Panc1 (cell line): Measurements from ENCODE around the gene GALNT1. TPM values are rescaled to one million over a fixed set of nuclear protein-coding genes. Genes with fewer than 3 reads are reported as not detected.

Experiments
- ATAC-seq: fragments of 200-7000 bp; cut with Tn5 transposase; 2 replicates; pipeline ENCODE4 v1.9.1; 2020; ENCODE audit warnings: mild to moderate bottlenecking, moderate library complexity
- BruUV-seq: library from RNA; stranded (reverse); fragments of 400-500 nt; replicated peaks from 2 replicates; lab custom pipeline; 2021; lab: Mats Ljungman, UMichigan
- CTCF ChIA-PET: fragments of 300-600 bp; sonication (Branson Sonifier 250); formaldehyde crosslinking; loops from one replicate; lab custom pipeline; 2022; ENCODE audit warnings: antibody characterized with exemption; lab: Charles Lee
- POLR2A ChIA-PET: fragments of 300-600 bp; sonication (Branson Sonifier 250); formaldehyde crosslinking; loops from one replicate; lab custom pipeline; 2022; ENCODE audit warnings: antibody characterized with exemption; lab: Charles Lee
- DNase-seq: peaks from one replicate; pipeline ENCODE4 v3.0.0-alpha.2; 2010; ENCODE audit warnings: low read depth, low spot score
- H3K27ac ChIP-seq: 2 replicates; pipeline ENCODE4 v1.5.1; 2011; ENCODE audit warnings: mild to moderate bottlenecking, low read length, inconsistent platforms
- H3K27me3 ChIP-seq: fragments of 200-500 bp; sonication (Bioruptor generic); 2 replicates; pipeline ENCODE4 v1.6.0; 2014; ENCODE audit warnings: low read length, inconsistent platforms; ENCODE audit not compliant: control insufficient read depth, insufficient read depth
- H3K36me3 ChIP-seq: fragments of 200-500 bp; sonication (Bioruptor generic); 2 replicates; pipeline ENCODE4 v1.5.1; 2014; ENCODE audit warnings: inconsistent platforms, mild to moderate bottlenecking, low read length, moderate library complexity; ENCODE audit not compliant: control insufficient read depth, insufficient read depth
- H3K4me1 ChIP-seq: 2 replicates; pipeline ENCODE4 v1.5.1; 2011; ENCODE audit warnings: inconsistent platforms, mild to moderate bottlenecking, low read length, moderate library complexity; ENCODE audit not compliant: control insufficient read depth, insufficient read depth
- H3K4me3 ChIP-seq, 2 experiments: 2 replicates each; pipeline ENCODE4 v1.5.1; 2011 to 2012; ENCODE audit warnings: low read depth in 2 of 2, low read length in 2 of 2, mild to moderate bottlenecking in 2 of 2, inconsistent platforms in 1 of 2, moderate library complexity in 1 of 2
- H3K9me3 ChIP-seq: fragments of 200-500 bp; sonication (Bioruptor generic); 2 replicates; pipeline ENCODE4 v1.5.1; 2014; ENCODE audit warnings: low read depth, mild to moderate bottlenecking, inconsistent platforms, low read length, moderate library complexity; ENCODE audit not compliant: control insufficient read depth, insufficient read depth
- POLR2AphosphoS5 ChIP-seq: IDR thresholded peaks from 2 replicates; pipeline ENCODE4 v1.6.1; 2012; ENCODE audit warnings: mild to moderate bottlenecking, low read depth, low read length, moderate library complexity
- SIN3A ChIP-seq: IDR thresholded peaks from 2 replicates; pipeline ENCODE4 v1.6.1; 2012; ENCODE audit warnings: low read depth, mild to moderate bottlenecking, low read length, moderate library complexity, borderline replicate concordance; ENCODE audit not compliant: insufficient read depth
- TCF7L2 ChIP-seq: IDR thresholded peaks from 2 replicates; pipeline ENCODE4 v1.6.1; 2011; ENCODE audit warnings: mild to moderate bottlenecking, low read depth, low read length, inconsistent platforms
- in situ Hi-C: cut with HindIII; loops from 2 replicates; pipeline ENCODE4 v1.10.0; 2016; ENCODE audit warnings: low sequenced_read_pairs, low pct_unique_long_range_greater_than_20kb
- intact Hi-C: fragments of 100-400 bp; cut with micrococcal nuclease; formaldehyde crosslinking; loops from one replicate; pipeline ENCODE4 v1.10.0; 2022; ENCODE audit not compliant: unreplicated experiment
- total RNA-seq: library from RNA; stranded (reverse); gene quantifications from one replicate; pipeline ENCODE4 v1.2.1, GENCODE V29; 2021; ENCODE audit not compliant: unreplicated experiment
- TF ChIP-seq, protein P1 (sequence below): fragments of 450-650 bp; IDR thresholded peaks from 2 replicates; pipeline ENCODE4 v1.5.1; 2017; ENCODE audit warnings: mild to moderate bottlenecking
- TF ChIP-seq, protein P2 (sequence below), 2 experiments: IDR thresholded peaks; 2 replicates each; pipeline ENCODE4 v1.6.1; 2011 to 2012; ENCODE audit warnings: low read depth in 2 of 2, control low read depth in 1 of 2, low read length in 1 of 2, mild to moderate bottlenecking in 1 of 2, moderate library complexity in 1 of 2; ENCODE audit not compliant: insufficient read depth in 1 of 2

Gene GALNT1
- total RNA-seq, 1 experiment from 2014 or later: 147 TPM

DNA sequence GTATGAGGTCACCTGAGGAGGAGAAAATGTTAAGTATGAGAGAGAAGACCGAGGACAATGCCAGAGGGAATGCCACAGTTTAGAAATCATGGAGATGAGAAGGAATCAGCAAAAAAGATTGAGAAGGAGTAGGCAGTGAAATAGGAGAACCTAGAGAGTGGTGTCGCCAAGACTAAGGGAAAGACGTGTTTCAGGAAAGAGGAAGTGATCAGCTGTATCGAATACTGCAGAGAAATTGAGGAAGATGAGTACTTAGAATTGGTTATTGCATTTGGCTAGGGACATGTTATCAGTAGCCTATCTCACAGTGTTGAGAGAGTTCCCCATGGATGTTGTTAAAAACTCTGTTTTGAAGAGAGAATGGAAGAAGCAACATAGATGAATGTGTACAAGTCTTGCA is 112.3 kb downstream of the GALNT1 start:
- CTCF ChIA-PET: no interaction called here
- H3K9me3 ChIP-seq: no peaks in the 10 kb centered on the region
- H3K4me3 ChIP-seq: no peak overlapping the region
- in situ Hi-C loops (no loop called here), intact Hi-C loops (no loop called here)
- H3K4me1 ChIP-seq: no peaks in the 10 kb centered on the region
- no peak for DNase-seq
- H3K27ac ChIP-seq: no peak overlapping the region
- H3K27me3 ChIP-seq: no peaks in the 10 kb centered on the region
- no peak for TF ChIP-seq TCF7L2
- TF ChIP-seq, protein P1, sequence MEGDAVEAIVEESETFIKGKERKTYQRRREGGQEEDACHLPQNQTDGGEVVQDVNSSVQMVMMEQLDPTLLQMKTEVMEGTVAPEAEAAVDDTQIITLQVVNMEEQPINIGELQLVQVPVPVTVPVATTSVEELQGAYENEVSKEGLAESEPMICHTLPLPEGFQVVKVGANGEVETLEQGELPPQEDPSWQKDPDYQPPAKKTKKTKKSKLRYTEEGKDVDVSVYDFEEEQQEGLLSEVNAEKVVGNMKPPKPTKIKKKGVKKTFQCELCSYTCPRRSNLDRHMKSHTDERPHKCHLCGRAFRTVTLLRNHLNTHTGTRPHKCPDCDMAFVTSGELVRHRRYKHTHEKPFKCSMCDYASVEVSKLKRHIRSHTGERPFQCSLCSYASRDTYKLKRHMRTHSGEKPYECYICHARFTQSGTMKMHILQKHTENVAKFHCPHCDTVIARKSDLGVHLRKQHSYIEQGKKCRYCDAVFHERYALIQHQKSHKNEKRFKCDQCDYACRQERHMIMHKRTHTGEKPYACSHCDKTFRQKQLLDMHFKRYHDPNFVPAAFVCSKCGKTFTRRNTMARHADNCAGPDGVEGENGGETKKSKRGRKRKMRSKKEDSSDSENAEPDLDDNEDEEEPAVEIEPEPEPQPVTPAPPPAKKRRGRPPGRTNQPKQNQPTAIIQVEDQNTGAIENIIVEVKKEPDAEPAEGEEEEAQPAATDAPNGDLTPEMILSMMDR: no peak
- TF ChIP-seq, protein P2, sequence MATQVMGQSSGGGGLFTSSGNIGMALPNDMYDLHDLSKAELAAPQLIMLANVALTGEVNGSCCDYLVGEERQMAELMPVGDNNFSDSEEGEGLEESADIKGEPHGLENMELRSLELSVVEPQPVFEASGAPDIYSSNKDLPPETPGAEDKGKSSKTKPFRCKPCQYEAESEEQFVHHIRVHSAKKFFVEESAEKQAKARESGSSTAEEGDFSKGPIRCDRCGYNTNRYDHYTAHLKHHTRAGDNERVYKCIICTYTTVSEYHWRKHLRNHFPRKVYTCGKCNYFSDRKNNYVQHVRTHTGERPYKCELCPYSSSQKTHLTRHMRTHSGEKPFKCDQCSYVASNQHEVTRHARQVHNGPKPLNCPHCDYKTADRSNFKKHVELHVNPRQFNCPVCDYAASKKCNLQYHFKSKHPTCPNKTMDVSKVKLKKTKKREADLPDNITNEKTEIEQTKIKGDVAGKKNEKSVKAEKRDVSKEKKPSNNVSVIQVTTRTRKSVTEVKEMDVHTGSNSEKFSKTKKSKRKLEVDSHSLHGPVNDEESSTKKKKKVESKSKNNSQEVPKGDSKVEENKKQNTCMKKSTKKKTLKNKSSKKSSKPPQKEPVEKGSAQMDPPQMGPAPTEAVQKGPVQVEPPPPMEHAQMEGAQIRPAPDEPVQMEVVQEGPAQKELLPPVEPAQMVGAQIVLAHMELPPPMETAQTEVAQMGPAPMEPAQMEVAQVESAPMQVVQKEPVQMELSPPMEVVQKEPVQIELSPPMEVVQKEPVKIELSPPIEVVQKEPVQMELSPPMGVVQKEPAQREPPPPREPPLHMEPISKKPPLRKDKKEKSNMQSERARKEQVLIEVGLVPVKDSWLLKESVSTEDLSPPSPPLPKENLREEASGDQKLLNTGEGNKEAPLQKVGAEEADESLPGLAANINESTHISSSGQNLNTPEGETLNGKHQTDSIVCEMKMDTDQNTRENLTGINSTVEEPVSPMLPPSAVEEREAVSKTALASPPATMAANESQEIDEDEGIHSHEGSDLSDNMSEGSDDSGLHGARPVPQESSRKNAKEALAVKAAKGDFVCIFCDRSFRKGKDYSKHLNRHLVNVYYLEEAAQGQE (IDR thresholded peaks at IDR 0.05; ENCODE audit: insufficient read depth in 1 of 2, low read depth in 2 of 2, low read length in 1 of 2): no peak
- no peak for TF ChIP-seq SIN3A
- TF ChIP-seq POLR2AphosphoS5: no peak
- BruUV-seq: no TSS peak
- no peak for ATAC-seq
- peaks cover 11% of the 10 kb centered on the region for H3K36me3 ChIP-seq
- POLR2A ChIA-PET: no interaction called here

DNA sequence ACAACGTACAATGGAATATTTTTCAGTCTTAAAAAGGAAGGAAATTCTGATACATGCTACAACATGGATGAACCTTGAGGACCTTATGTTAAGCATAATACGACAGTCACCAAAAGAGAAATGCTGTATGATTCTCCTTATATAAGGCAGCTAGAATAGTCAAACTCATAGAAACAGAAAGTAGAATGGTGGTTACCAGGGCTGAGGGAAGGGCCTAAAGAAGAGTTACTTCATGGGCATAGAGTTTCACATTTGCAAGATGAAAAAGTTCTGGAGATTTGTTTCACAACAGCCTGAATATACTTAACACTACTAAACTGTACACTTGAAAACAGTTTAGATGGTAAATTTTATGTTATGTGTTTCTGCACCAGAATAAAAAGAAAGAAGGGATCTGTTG is 113.3 kb downstream of the GALNT1 start:
- POLR2A ChIA-PET: no interaction called here
- CTCF ChIA-PET: no interaction called here
- intact Hi-C loops (no loop called here), in situ Hi-C loops (no loop called here)
- ATAC-seq (no peak), DNase-seq (no peak)
- no TSS peak for BruUV-seq
- H3K36me3 ChIP-seq: peaks cover 7% of the 10 kb centered on the region
- H3K4me3 ChIP-seq: no peak overlapping the region
- no peaks in the 10 kb centered on the region for H3K4me1 ChIP-seq
- TF ChIP-seq SIN3A (no peak), POLR2AphosphoS5 (no peak), TCF7L2 (no peak)
- TF ChIP-seq, protein P2 (IDR thresholded peaks at IDR 0.05; ENCODE audit: insufficient read depth in 1 of 2, low read depth in 2 of 2, low read length in 1 of 2): no peak
- TF ChIP-seq, protein P1: no peak
- H3K27me3 ChIP-seq: no peaks in the 10 kb centered on the region
- H3K9me3 ChIP-seq: no peaks in the 10 kb centered on the region
- H3K27ac ChIP-seq: no peak overlapping the region
